A549 treated with DMSO at 1 μM for 4 hours (cell line): ENCODE results near the gene GSDMA. TPM values are rescaled to one million over a fixed set of nuclear protein-coding genes. Genes with fewer than 3 reads are reported as not detected.

Source experiments
- total RNA-seq: library from RNA; stranded (reverse); fragments of 200-300 nt; extraction: Qiagen RNA extraction; gene quantifications from 5 replicates; pipeline ENCODE4 v1.2.3, GENCODE V29; 2022; ENCODE audit warnings: low read depth

The GSDMA gene, protein sequence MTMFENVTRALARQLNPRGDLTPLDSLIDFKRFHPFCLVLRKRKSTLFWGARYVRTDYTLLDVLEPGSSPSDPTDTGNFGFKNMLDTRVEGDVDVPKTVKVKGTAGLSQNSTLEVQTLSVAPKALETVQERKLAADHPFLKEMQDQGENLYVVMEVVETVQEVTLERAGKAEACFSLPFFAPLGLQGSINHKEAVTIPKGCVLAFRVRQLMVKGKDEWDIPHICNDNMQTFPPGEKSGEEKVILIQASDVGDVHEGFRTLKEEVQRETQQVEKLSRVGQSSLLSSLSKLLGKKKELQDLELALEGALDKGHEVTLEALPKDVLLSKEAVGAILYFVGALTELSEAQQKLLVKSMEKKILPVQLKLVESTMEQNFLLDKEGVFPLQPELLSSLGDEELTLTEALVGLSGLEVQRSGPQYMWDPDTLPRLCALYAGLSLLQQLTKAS
- not detected in 5 replicates for total RNA-seq

GRCh38 chr17:39962642-39963220 lies at the start of gene GSDMA:
Gene GSDMA (plus strand): TSS chr17:39963004. CDS start chr17:39965688, 2,684 bp downstream.

GRCh38 chr17:39927101-39927928 lies 35.5 kb upstream of the GSDMA start, which contains the start of the genes LRRC3C and ORMDL3:
Gene LRRC3C (plus strand): TSS chr17:39927732. CDS start chr17:39941524, 13,792 bp downstream.
Gene ORMDL3 (minus strand): TSS chr17:39927601. CDS start chr17:39924203, 3,398 bp downstream.

GRCh38 chr17:39980351-39981206 lies 17.8 kb downstream of the GSDMA start, which contains the start of gene PSMD3:
Gene PSMD3 (plus strand): TSS chr17:39980807. CDS start chr17:39980971, 164 bp downstream.

GRCh38 chr17:40015005-40015997 lies 52.5 kb downstream of the GSDMA start, which contains the start of gene CSF3:
Gene CSF3 (plus strand): TSS chr17:40015440. CDS start chr17:40015475, 35 bp downstream.

Other genes starting within 250 kb of the GSDMA start
- 90.3 to 101 TPM (median 92.4 TPM) in 5 replicates for gene MIEN1, start 232.5 kb upstream of the GSDMA start, total RNA-seq
- 4.2 to 7.1 TPM (median 6.5 TPM) in 5 replicates for gene GRB7, start 225.1 kb upstream of the GSDMA start, total RNA-seq
- gene IKZF3, start 98.7 kb upstream of the GSDMA start, total RNA-seq, result not detected in 5 replicates
- not detected in 5 replicates for gene ZPBP2, start 94.8 kb upstream of the GSDMA start, total RNA-seq
- 1.7 to 3.1 TPM (median 2.5 TPM) in 5 replicates for gene GSDMB, start 44.4 kb upstream of the GSDMA start, total RNA-seq
- 36.2 to 49.3 TPM (median 43.7 TPM) in 5 replicates for gene ORMDL3, start 35.4 kb upstream of the GSDMA start, total RNA-seq
- gene LRRC3C, start 35.3 kb upstream of the GSDMA start, total RNA-seq, result not detected in 5 replicates
- 164 to 182 TPM (median 175 TPM) in 5 replicates for gene PSMD3, start 17.8 kb downstream of the GSDMA start, total RNA-seq
- not detected in 5 replicates for gene CSF3, start 52.4 kb downstream of the GSDMA start, total RNA-seq
- gene MED24, start 91.4 kb downstream of the GSDMA start, total RNA-seq, result 45.9 to 55.9 TPM (median 54.7 TPM) in 5 replicates
- gene THRA, start 100.0 kb downstream of the GSDMA start, total RNA-seq, result 13.4 to 17.4 TPM (median 15.7 TPM) in 5 replicates
- gene NR1D1, start 137.6 kb downstream of the GSDMA start, total RNA-seq, result 9.1 to 10.6 TPM (median 9.6 TPM) in 5 replicates
- gene MSL1, start 159.0 kb downstream of the GSDMA start, total RNA-seq, result 53.8 to 66.7 TPM (median 63.0 TPM) in 5 replicates
- 46.9 to 49.3 TPM (median 48.7 TPM) in 5 replicates for gene CASC3, start 177.5 kb downstream of the GSDMA start, total RNA-seq
- gene RAPGEFL1, start 214.5 kb downstream of the GSDMA start, total RNA-seq, result 2.4 to 3.1 TPM (median 2.6 TPM) in 5 replicates